ENCODE results near the gene C11orf65. TPM values are rescaled to one million over a fixed set of nuclear protein-coding genes. Genes with fewer than 3 reads are reported as not detected.
"Not testable (repeated sequence)": the region's sequence is repeated elsewhere in the genome, so short reads cannot be mapped to it uniquely, and the experiment has no call there.

C11orf65 gene
- total RNA-seq, 1 donor from 2014 or later, result 1.00 TPM

- Histone ChIP-seq H3K79me2 (ENCODE audit: insufficient read depth, low read length) (no peaks in the 10 kb centered on the region), H3K4me2 (ENCODE audit: low read length) (no peak overlapping the region), H3K4me3 (ENCODE audit: insufficient read depth, low read depth, low read length) (no peak overlapping the region), H2AFZ (ENCODE audit: low read depth, low read length) (no peak overlapping the region), H3K4me1 (ENCODE audit: insufficient read depth, low read length) (peaks cover 4% of the 10 kb centered on the region), H3K27me3 (ENCODE audit: insufficient read depth, low read length) (no peaks in the 10 kb centered on the region), H3K36me3 (ENCODE audit: insufficient read depth, low read length) (no peaks in the 10 kb centered on the region), H3K9ac (ENCODE audit: low read length) (no peak overlapping the region), H3K27ac (ENCODE audit: low read depth, low read length) (no peak overlapping the region), H3K9me3 (ENCODE audit: insufficient read depth, low read depth, low read length) (no peaks in the 10 kb centered on the region), H4K20me1 (ENCODE audit: insufficient read depth, low read length) (no peaks in the 10 kb centered on the region)
- H3K36me3 Mint-ChIP-seq (ENCODE audit: low read depth, unreplicated experiment), result no peaks in the 10 kb centered on the region
- DNase-seq (ENCODE audit: low read depth), result no peak
- TF ChIP-seq EZH2 (IDR thresholded peaks at IDR 0.05; ENCODE audit: insufficient read depth, low read length) (no peak), CTCF (IDR thresholded peaks at IDR 0.05; ENCODE audit: insufficient read depth, low read depth, low read length) (no peak)
- H3K27ac Mint-ChIP-seq (ENCODE audit: unreplicated experiment), result no peak overlapping the region
- peaks cover 5% of the 10 kb centered on the region for H3K9me3 Mint-ChIP-seq (ENCODE audit: unreplicated experiment)
- H3K4me1 Mint-ChIP-seq (ENCODE audit: low read depth, unreplicated experiment), result peaks cover 7% of the 10 kb centered on the region
- no peaks in the 10 kb centered on the region for H3K27me3 Mint-ChIP-seq (ENCODE audit: low read depth, unreplicated experiment)
- FAIRE-seq, result no peak
- no peak overlapping the region for H3K4me3 Mint-ChIP-seq (ENCODE audit: unreplicated experiment)
These were observed 35.3 kb downstream of the C11orf65 start for GRCh38 chr11:108431997-108432396.

GRCh38 chr11:108431370-108431769 lies 36.0 kb downstream of the C11orf65 start:
- H3K4me3 Mint-ChIP-seq (ENCODE audit: unreplicated experiment), result no peak overlapping the region
- Histone ChIP-seq H2AFZ (ENCODE audit: low read depth, low read length) (no peak overlapping the region), H3K9me3 (ENCODE audit: insufficient read depth, low read depth, low read length) (no peaks in the 10 kb centered on the region), H3K36me3 (ENCODE audit: insufficient read depth, low read length) (no peaks in the 10 kb centered on the region), H3K27me3 (ENCODE audit: insufficient read depth, low read length) (no peaks in the 10 kb centered on the region), H4K20me1 (ENCODE audit: insufficient read depth, low read length) (no peaks in the 10 kb centered on the region), H3K27ac (ENCODE audit: low read depth, low read length) (no peak overlapping the region), H3K4me3 (ENCODE audit: insufficient read depth, low read depth, low read length) (no peak overlapping the region), H3K4me1 (ENCODE audit: insufficient read depth, low read length) (peaks cover 4% of the 10 kb centered on the region), H3K79me2 (ENCODE audit: insufficient read depth, low read length) (no peaks in the 10 kb centered on the region), H3K4me2 (ENCODE audit: low read length) (no peak overlapping the region), H3K9ac (ENCODE audit: low read length) (no peak overlapping the region)
- H3K27ac Mint-ChIP-seq (ENCODE audit: unreplicated experiment), result no peak overlapping the region
- H3K4me1 Mint-ChIP-seq (ENCODE audit: low read depth, unreplicated experiment), result peaks cover 7% of the 10 kb centered on the region
- FAIRE-seq (no peak), DNase-seq (ENCODE audit: low read depth) (no peak)
- no peaks in the 10 kb centered on the region for H3K27me3 Mint-ChIP-seq (ENCODE audit: low read depth, unreplicated experiment)
- no peaks in the 10 kb centered on the region for H3K36me3 Mint-ChIP-seq (ENCODE audit: low read depth, unreplicated experiment)
- TF ChIP-seq CTCF (IDR thresholded peaks at IDR 0.05; ENCODE audit: insufficient read depth, low read depth, low read length), result no peak
- TF ChIP-seq EZH2 (IDR thresholded peaks at IDR 0.05; ENCODE audit: insufficient read depth, low read length), result no peak
- H3K9me3 Mint-ChIP-seq (ENCODE audit: unreplicated experiment), result peaks cover under 1% of the 10 kb centered on the region

GRCh38 chr11:108417551-108417950 lies 49.8 kb downstream of the C11orf65 start:
- H3K36me3 Mint-ChIP-seq (ENCODE audit: low read depth, unreplicated experiment); H3K27me3 ChIP-seq (ENCODE audit: insufficient read depth, low read length); H3K4me1 Mint-ChIP-seq (ENCODE audit: low read depth, unreplicated experiment); H3K27ac Mint-ChIP-seq (ENCODE audit: unreplicated experiment); H3K79me2 ChIP-seq (ENCODE audit: insufficient read depth, low read length); H3K27me3 Mint-ChIP-seq (ENCODE audit: low read depth, unreplicated experiment); H3K9ac ChIP-seq (ENCODE audit: low read length); DNase-seq (ENCODE audit: low read depth); H3K9me3 Mint-ChIP-seq (ENCODE audit: unreplicated experiment); H3K4me3 ChIP-seq (ENCODE audit: insufficient read depth, low read depth, low read length); H2AFZ ChIP-seq (ENCODE audit: low read depth, low read length); H3K9me3 ChIP-seq (ENCODE audit: insufficient read depth, low read depth, low read length); H4K20me1 ChIP-seq (ENCODE audit: insufficient read depth, low read length); H3K36me3 ChIP-seq (ENCODE audit: insufficient read depth, low read length); H3K4me3 Mint-ChIP-seq (ENCODE audit: unreplicated experiment); H3K4me2 ChIP-seq (ENCODE audit: low read length); H3K4me1 ChIP-seq (ENCODE audit: insufficient read depth, low read length); H3K27ac ChIP-seq (ENCODE audit: low read depth, low read length): not testable (repeated sequence)
- FAIRE-seq, result peak; percentile 69
